Measurements from ENCODE around the gene CFAP61. TPM values are rescaled to one million over a fixed set of nuclear protein-coding genes. Genes with fewer than 3 reads are reported as not detected.

Gene CFAP61
- total and polyA plus RNA-seq, 8 donors, result 0.95 to 5.3 (median 3.2) TPM; not detected in 1

DNA sequence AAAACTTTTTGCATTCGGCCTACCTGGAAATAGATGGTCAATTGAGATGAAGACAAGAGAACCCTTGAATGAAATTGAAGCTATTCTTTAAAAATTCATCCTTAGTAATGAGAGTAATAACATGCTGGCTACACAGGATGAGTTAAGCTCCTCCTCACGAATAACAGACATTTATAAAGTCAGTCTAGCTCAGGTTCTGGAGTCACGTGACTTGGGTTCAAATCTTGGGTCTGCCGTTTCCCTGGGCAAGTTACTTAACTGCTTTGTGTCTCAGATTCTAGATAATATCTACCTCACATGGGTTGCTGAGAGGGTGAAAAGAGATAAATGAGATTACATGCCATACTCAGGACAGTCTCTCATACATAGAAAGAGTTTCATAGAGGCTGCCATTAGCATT, 214.2 kb downstream of the CFAP61 start:
- H3K4me1 ChIP-seq, result peaks cover 0 to 6% of the 10 kb centered on the region in 2 donors
- H3K4me3 ChIP-seq, result no peak overlapping the region
- H3K36me3 ChIP-seq, result no peaks in the 10 kb centered on the region
- ATAC-seq (no peak), DNase-seq (no peak)
- H3K9me3 ChIP-seq, result no peaks in the 10 kb centered on the region
- H3K27me3 ChIP-seq, result peaks cover 0 to 4% of the 10 kb centered on the region in 2 donors
- intact Hi-C loops (cut with DNase I), result no loop called here
- no peak for TF ChIP-seq CTCF (IDR thresholded peaks at IDR 0.05)
- no peak overlapping the region for H3K27ac ChIP-seq

DNA sequence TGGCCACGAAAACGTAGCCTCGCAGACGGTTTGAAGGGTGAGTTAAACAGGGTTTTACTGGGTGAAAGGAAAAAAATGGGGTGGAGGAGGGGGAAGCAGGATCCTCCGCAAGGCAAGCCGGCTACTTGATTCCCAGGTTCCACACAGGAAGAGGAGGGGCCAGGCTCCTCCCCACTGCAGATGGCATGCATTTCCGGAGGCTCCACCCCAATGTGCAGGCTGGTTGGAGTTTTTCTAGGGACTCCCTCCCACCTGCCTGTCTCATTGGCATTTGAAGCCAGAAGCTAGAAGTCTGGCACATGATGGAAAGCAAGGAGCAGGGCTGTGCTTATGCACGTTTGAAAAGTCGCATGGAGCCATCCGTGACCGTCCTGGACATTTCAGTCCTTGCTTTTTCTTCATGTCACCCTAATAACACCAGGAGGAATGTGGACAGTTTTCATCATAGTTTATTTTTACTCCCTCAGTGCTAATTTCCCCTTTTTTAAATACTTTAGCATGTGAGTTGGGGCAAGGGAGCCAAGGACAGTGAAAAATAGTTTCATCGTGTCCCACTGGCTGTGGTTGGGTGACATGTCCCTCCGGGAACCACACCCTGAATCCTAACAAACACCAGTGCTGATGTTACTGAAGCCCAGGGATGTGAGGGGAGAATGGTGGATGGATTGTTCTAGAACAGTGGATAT, 215.5 kb downstream of the CFAP61 start:
- DNase-seq (no peak), ATAC-seq (no peak)
- Histone ChIP-seq H3K27ac (no peak overlapping the region), H3K27me3 (peaks cover 0 to 4% of the 10 kb centered on the region in 2 donors), H3K9me3 (no peaks in the 10 kb centered on the region), H3K4me3 (no peak overlapping the region), H3K36me3 (no peaks in the 10 kb centered on the region), H3K4me1 (no peaks in the 10 kb centered on the region)
- TF ChIP-seq CTCF (IDR thresholded peaks at IDR 0.05), result no peak
- intact Hi-C loops (cut with DNase I), result no loop called here

GRCh38 chr20:20271271-20271670, 218.9 kb downstream of the CFAP61 start:
- intact Hi-C loops (cut with DNase I), result no loop called here
- Histone ChIP-seq H3K36me3 (no peaks in the 10 kb centered on the region), H3K9me3 (no peaks in the 10 kb centered on the region), H3K4me1 (no peaks in the 10 kb centered on the region), H3K4me3 (no peak overlapping the region), H3K27ac (no peak overlapping the region), H3K27me3 (peaks cover 0 to 4% of the 10 kb centered on the region in 2 donors)
- DNase-seq (no peak), ATAC-seq (no peak)
- no peak for TF ChIP-seq CTCF (IDR thresholded peaks at IDR 0.05)

DNA sequence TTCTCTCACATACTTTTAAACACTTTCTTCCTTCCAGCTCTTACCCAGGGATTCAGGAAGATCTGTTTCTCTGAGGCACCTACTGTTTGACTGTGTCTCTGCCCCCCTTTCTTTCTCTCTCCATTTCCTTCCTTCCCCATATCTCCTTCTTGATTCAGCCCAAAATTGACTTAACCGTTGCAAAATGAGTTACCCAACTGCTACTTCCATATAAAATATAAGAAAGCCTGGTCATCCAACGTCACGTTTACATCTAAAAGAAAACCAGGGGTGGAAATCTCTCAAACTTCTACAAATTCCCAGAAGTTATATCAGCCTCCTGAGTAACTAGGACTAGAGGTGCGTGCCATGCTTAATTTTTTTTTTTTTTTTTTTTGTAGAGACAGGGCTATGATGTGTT, 220.4 kb downstream of the CFAP61 start:
- no peak for TF ChIP-seq CTCF (IDR thresholded peaks at IDR 0.05)
- no peaks in the 10 kb centered on the region for H3K36me3 ChIP-seq
- ATAC-seq, result no peak
- H3K9me3 ChIP-seq, result no peaks in the 10 kb centered on the region
- H3K27ac ChIP-seq, result no peak overlapping the region
- H3K4me3 ChIP-seq, result no peak overlapping the region
- H3K27me3 ChIP-seq, result peaks cover 0 to 14% of the 10 kb centered on the region in 2 donors
- intact Hi-C loops (cut with DNase I), result no loop called here
- DNase-seq, result no peak
- peaks cover 0 to 5% of the 10 kb centered on the region in 2 donors for H3K4me1 ChIP-seq

DNA sequence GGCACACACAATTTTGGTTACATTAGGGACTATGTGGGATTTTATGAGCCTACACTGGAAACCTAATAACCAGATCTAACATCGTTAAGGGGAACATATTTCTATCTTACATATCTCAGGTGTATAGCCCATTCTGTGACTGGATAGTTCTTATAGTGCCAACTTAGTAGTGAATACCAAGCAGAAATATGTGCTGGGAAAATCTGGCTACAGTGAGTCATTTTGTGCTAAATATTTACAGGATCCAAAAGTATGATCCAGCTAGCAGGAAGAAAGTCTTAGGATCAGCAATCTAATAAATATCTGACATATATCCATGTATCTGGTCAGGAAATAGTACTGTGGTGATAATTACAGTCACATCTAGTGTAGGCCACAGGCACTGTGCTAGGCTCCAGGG, 221.0 kb downstream of the CFAP61 start:
- Histone ChIP-seq H3K4me1 (peaks cover 0 to 5% of the 10 kb centered on the region in 2 donors), H3K27me3 (peaks cover 0 to 14% of the 10 kb centered on the region in 2 donors), H3K9me3 (no peaks in the 10 kb centered on the region), H3K4me3 (no peak overlapping the region), H3K36me3 (no peaks in the 10 kb centered on the region), H3K27ac (no peak overlapping the region)
- no peak for TF ChIP-seq CTCF (IDR thresholded peaks at IDR 0.05)
- no peak for DNase-seq
- ATAC-seq, result no peak
- intact Hi-C loops (cut with DNase I), result no loop called here

Measured in left lung (tissue), 10 donors.